ENCODE data around the gene BBX.
"Not testable (repeated sequence)": the region's sequence is repeated elsewhere in the genome, so short reads cannot be mapped to it uniquely, and the experiment has no call there.

BBX gene

DNA sequence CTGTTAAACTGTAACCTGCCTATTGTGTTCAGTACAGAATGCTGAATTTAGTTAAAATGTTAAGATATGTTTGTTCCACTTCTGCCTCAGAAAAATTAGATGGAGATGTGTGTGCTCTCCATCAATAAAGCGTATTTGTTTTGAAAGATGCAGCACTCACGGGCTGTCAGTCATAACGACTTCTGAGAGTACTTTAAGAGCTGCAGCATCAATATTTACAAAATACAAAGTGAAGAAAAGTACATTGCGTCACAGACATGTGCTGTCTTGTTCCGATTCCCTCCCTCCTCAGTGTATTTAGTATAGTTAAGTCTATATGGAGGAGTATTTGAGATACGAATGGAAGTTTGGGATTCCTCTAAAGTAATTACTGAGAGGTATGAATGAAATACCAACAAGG, 166.6 kb downstream of the BBX start:
- no peak for DNase-seq

GRCh38 chr3:107690522-107691138, 167.9 kb downstream of the BBX start:
- DNase-seq = no peak

DNA sequence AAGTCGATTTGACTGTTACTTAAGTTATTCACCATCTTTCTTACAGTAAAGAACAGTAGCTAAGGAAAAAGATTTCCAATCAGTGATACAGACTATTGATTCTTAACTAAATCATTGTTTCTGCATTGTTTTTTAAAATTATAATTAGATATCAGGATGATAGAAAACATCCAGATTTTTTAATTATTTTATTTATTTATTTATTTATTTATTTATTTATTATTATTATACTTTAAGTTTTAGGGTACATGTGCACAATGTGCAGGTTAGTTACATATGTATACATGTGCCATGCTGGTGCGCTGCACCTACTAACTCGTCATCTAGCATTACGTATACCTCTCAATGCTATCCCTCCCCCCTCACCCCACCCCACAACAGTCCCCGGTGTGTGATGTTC, 169.2 kb downstream of the BBX start:
- not testable (repeated sequence) for DNase-seq

DNA sequence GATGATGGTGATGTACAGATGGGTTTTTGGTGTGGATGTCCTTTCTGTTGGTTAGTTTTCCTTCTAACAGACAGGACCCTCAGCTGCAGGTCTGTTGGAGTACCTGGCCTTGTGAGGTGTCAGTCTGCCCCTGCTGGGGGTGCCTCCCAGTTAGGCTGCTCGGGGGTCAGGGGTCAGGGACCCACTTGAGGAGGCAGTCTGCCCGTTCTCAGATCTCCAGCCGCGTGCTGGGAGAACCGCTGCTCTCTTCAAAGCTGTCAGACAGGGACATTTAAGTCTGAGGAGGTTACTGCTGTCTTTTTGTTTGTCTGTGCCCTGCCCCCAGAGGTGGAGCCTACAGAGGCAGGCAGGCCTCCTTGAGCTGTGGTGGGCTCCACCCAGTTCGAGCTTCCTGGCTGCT, 174.6 kb downstream of the BBX start:
- DNase-seq = not testable (repeated sequence)

DNA sequence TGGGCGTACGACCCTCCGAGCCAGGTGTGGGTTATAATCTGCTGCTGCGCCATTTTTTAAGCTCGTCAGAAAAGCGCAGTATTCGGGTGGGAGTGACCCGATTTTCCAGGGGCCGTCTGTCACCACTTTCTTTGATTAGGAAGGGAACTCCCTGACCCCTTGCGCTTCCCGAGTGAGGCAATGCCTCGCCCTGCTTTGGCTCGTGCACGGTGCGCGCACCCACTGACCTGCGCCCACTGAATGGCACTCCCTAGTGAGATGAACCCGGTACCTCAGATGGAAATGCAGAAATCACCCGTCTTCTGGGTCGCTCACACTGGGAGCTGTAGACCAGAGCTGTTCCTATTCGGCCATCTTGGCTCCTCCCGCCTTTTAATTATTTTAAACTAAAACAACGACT, 175.1 kb downstream of the BBX start:
- DNase-seq = not testable (repeated sequence)

DNA sequence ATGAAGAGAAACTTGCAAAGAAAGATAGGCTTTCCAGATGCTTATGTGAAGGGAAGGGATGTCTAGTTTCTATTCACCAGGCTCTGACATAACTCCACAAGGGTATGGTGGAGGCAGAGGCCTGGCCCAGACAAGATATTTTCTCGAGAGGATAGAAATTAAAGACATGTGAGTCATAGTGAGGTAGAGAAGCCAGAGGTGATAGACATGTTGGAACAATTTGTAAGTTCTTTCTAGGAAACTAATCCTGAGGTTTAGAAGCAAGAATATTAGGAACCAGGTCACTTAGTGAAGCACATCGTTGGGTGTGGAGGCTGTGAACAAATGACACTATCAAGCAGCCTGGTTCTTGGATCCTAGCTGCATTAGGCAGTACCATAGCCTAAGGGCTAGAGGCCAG, 176.9 kb downstream of the BBX start:
- DNase-seq = no peak

DNA sequence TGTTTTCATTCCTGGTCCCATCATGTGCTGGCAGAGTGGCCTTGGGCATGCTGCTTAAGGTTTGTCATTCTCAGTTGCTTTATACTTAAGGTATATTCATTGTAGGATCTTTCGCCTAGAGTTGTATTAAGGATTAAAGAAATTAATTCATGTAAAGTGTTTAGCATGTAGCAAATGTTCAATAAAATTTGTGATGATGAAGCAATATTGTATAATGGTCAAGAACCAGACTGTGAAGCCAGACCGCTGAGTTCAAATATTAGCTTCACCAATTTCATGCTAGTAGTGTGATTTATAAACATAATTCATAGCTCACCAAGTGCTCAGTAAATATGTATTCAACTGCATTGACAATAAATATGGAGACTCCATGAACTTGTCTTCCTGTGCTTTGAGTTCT, 178.5 kb downstream of the BBX start:
- no peak for DNase-seq

- DNase-seq = no peak
These were observed 181.7 kb downstream of the BBX start for GRCh38 chr3:107704477-107704876.

DNA sequence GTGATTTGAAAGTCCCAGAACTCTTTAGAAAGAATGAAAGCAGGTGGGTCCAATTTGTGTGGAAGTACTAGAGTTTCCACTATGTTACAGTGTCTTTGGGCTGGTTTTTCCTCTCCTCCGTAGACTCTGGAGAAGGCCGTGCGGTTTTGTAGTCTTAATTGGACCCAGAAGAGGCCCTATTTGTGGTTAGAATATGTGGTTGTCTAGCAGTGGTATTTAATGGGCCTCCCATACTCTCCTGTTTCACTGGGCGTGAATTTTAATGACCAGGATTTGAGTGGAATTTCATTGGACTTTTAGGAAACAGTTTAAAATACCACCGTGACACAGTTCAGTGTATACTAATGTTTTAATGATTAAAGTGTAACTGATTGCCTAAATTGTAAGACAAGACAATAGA, 182.3 kb downstream of the BBX start:
- DNase-seq = no peak

DNA sequence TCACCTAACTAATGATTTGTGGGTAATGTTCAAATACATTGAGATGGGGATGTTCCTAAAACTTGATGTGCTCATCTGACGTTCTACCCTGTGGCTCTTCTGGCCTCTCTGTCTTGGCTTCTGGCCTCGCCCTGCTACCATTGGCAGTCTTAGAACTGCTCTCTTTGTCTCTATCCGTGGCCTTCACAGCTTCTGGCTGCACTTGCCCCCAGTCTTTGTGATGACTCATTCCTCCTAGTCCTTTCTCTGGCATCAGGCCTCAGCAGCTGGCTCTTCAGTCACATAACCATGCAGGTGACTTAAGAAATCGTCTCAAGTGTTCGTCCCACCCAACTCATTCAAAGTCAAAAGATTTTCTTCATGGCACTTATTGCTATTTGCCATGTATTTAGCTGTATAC, 188.1 kb downstream of the BBX start:
- DNase-seq = no peak

DNA sequence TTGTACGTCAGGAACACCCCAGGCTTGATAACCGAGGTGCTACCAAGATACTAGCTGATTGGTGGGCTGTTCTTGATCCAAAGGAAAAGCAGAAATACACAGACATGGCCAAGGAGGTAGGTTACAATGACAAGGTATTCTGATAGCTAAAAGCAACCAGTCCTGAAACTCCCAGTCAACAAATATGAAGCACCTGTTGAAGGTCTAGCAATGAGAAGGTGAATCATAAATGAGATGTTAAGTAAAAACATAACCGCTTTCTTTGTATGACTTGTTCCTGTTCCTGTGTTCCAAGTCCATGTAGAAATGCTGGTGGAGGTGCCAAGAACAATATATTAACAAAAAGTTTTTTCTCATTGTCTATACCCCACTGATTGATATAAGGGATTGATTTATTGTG, 194.0 kb downstream of the BBX start:
- DNase-seq = no peak

DNA sequence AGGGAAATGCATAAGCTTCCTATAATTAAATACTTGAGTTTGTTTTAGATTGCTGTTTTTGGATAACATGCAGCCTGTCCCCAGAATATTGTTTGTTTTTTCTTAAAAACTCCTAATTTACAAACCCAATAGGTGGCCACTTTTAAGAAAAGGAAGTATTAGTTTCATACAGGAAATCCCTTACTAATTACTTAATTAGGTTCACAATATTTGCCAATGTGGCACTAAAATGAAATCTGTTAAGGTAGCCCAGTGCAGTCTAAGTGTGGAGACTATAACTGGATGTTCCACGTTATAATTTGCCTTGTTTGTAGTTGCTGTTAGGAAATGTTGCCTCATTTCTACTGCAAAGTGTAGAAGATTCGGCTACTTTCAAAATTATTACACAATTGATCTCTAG, 195.8 kb downstream of the BBX start:
- DNase-seq = no peak

DNA sequence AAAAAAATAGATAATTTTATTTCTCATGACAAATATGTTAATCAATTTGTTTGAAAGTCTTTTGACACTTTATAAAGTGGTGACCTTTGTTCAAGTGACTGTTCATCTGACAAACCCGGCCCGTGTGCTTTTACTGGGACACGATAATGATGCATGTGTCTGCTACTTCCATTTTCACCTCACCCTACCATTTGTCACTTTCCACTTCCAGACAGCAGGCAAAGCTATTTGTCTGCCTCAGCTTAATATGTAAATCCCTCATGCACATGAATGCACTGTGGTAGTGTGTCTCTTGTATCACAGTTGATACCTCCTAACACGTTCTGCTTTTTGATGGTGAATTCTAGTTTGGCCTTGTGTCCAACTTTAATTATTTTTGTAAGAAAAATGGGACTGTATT, 204.3 kb downstream of the BBX start:
- no peak for DNase-seq

- no peak for DNase-seq
These were observed 206.9 kb downstream of the BBX start for GRCh38 chr3:107729686-107730085.

- no peak for DNase-seq
These were observed 211.6 kb downstream of the BBX start for GRCh38 chr3:107734317-107734716.

DNA sequence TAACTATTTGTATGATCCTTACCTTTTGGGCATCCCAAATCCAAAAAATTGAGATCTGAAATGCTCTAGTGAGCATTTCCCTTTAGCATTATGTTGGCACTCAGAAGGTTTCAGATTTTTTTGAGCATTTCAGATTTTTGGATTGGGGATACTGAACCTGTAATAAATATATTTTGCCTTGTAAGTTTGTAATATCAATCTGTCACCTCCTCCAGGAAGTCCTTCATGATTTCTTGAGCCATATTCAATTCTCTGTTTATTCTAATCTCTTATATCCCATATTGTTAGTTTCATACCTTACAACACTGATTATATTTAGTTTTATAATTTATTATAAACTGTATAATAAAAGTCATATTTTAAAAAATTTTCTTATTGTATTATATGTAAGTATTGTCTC, 215.2 kb downstream of the BBX start:
- DNase-seq = no peak

GRCh38 chr3:107738486-107739183, 215.9 kb downstream of the BBX start:
- DNase-seq = no peak

DNA sequence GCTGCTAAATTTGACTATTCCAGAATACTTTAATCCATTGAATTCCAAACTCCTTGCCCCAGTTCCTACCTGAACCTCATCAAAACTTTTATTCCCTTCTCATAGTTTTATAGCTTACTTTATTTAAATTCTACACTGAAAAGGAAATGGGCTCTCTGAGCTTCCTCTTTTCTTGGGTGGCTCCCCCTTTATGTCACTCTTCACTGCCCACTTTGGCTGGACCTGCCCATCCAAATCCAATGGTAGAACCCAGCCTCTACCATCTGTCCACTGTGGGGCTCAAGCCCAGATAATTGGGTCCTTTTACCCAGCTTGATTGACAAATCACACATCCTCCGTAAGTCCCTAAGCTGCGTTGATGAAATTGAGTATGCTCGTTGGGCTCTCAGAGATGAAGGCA, 216.5 kb downstream of the BBX start:
- DNase-seq = no peak

DNA sequence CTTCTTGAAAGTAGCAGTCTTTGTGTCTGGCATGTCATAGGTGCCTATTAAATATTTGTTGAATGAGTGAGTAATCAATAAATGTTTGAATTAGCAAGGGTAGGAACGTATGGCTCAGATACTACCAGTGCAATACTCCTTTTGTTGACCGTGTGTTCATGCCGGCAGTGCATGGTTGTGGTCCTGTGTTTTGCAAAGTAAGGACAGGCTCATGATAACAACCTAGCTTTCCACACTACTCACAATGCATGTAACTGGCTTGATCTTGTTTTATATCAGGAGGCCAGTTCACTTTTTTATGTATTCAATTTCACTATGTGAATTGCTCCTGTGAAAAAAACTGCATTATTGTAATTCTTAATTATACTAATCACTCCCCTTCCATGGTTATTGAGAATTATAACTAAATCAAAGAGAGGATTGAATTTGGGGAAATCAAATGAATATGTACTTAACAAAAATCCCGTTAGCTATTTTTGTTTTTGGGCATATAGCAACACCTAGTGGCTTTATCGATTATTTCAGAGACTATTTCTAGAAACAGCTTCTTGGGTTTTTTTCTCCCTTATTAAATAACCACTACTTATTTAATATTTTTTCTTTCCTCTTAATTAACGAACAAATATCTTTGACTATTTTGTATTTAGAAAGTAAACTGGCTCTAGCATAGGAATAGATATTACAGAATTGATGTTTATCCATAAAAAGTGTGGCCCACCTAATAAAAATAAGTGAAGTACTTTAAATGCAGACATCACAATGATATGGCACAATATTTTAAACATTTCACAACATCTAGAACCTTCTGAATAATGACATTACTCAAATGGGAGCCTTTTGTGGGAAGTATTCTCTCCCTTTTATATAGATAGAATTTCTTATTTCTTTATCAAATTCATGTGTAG, 218.5 kb downstream of the BBX start:
- DNase-seq = no peak

- no peak for DNase-seq
These were observed 222.6 kb downstream of the BBX start for GRCh38 chr3:107745354-107745753.

GRCh38 chr3:107752202-107752990, 229.6 kb downstream of the BBX start:
- DNase-seq = no peak

GRCh38 chr3:107753494-107753893, 230.7 kb downstream of the BBX start:
- no peak for DNase-seq

- no peak for DNase-seq
These were observed 231.2 kb downstream of the BBX start for GRCh38 chr3:107753976-107754375.
